ENCODE data around the gene PPM1F.

Gene PPM1F

DNA sequence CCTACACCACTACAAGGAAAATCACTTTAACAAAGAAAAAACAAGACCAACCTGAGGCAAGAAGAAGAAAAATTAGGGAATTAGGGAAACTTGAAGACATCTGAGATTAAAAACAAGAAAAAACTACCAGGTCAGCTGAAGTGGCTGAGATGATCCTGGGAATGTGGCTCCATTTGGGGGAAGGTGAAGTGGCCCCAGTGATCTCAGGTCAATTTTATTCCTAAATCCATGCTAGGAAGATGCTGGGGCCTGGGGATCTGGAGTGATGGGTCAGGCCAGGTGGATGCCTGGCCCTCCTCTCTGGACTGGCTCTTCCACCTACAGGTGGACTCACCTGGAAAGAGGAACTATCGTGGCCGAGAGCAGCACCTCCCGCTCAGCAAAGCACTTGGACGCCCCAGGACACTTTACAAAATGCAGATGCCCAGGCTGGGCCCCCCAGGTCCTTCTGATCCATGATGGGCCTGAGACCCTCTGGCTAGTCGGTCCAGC lies 23.3 kb upstream of the PPM1F start:
- no peak for DNase-seq

DNA sequence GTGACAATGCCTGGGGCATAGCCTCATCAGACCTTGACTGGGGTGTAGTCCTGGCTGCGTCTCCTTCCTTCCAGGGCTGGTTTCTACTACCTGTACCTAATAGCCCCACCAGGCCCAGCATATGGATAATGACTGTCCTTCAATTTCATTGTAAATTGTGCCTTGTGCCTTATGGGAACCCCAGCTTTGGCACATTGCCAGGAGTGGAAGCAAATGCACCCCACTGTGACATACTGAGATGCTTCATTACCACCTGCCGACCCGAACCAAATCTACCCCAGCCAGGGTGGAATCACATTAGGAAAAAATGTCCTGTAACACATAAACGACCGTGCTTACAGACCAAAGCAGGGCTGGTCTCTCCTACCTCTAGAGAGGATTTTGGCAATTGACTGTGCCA lies 22.6 kb upstream of the PPM1F start:
- DNase-seq = no peak

DNA sequence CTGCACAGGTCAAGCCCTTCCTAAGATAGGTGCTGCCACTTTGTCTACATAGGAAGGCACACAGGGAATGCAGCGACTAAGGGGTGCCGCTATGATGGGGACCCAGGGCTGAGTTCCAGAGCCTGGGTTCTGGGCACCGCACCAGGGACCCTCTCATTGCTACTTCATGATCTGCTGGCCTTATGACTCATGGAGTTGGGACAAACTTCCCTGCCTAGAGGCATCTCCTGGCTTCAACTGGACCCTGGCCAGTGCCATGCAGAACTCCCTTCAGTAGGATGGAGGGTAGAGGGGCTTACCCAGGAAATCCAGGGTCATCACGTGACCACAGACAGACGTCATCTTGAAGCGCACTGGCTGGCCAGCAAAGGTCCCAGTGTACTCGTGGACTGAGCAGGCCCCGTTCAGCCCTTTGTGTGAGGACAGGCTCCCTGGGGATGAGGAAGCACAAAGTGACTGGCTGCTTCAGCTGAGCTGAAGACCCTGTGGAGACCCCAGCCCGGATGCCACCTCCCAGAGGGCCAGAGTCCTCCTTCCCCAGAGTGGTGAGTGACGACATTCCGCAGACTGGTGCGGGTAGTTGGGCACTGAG lies 21.5 kb upstream of the PPM1F start:
- DNase-seq = no peak

DNA sequence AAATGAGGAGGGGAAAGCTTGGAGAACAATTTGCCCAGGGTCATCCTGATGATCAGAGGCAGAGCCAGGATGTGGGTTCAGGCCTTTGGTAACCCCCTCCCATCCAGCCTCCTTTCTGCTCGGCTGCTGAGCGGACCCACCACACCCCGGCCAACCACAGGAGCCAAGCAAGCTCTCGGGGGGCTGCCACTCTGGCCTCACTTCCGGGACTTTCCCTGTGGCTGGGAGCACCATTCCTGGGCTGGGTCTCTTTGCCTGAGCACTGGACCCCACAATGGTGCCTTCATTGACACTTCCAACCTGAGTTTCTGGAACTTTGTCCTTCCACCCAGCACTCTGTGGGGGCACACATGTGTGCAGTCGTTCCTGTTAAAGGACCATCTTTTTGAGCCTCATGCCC lies 20.2 kb upstream of the PPM1F start:
- no peak for DNase-seq

DNA sequence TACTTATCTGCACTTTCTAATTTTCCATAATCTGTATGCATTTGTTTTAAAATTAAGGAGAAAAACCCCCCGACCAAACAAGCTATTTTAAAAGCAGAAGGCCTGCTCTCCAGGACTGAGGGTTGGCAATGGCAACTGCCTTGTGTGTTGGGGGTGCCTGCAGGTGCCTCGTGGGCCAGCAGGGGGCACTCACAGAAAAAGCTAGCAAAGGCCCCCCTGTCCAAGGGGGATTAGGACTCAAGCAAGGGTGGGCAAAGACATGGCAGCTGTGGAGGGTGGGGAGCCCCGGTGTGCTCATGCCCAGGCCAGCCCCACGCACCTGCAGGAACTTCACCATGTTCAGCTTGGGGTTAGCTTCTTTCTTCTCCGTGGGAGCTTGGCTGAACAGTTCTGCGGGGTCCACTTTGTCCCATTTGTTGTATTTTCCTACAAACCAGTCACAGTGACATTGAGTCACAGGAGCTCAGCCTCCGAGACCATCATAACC lies 19.7 kb upstream of the PPM1F start:
- peak; percentile 43 for DNase-seq

DNA sequence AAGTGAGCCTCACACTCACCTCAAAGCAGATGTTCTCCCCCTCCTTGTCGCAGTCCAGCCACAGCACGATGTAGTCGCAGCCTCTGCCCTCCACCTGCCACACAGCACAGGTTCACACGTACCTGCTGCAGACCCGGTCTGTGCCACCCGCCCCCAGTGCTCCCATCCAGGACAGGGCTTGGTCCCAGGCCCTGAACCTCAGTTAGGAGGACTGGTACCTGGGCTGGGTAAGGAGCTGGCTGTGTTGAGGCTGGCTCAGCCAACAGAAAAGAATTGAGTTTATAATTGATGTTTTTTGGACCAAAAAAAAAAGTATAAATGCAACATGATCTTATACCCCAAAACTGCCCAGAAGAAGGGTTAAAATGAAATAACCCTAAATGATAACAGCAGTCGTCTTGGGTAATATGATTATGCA lies 19.2 kb upstream of the PPM1F start:
- no peak for DNase-seq

DNA sequence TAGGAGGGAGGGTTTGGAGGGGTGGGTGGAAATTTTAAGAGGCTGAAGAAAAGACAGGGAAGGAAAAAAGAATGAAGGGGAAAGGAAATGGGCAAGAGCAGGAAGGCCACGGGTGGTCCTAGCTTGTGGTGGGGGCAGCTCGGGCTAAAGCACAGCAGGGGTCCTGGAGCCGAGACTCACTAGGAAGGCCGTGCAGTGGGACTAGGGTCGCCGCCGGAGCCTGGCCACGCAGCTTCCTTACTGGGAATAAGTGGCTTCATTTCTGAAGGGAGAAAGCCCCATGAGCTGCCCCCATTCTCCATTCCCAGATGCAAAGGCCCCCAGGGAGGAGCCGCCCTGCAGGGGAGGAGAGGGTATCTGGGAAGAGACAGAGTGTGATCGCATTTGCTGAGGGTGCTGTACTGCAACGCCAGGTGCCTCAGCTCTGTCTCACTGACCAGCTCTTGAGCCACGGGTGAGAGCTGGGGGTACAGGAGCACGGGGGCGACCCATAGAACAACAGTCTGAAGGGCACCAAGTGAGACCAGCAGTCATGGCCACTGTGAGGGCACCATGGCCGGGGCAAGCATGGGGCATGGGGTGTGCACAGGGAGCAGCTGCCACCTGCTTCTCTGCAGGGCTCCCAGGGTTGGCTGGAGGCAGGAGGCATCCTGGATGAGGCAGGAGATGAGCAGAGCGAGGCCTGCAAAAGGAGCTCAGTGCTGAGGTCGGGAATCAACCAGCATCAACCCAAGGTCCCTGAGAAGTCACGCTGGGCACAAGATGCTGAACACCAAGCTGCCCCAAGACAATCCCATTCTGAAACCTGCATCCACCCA lies 18.4 kb upstream of the PPM1F start:
- DNase-seq = no peak

DNA sequence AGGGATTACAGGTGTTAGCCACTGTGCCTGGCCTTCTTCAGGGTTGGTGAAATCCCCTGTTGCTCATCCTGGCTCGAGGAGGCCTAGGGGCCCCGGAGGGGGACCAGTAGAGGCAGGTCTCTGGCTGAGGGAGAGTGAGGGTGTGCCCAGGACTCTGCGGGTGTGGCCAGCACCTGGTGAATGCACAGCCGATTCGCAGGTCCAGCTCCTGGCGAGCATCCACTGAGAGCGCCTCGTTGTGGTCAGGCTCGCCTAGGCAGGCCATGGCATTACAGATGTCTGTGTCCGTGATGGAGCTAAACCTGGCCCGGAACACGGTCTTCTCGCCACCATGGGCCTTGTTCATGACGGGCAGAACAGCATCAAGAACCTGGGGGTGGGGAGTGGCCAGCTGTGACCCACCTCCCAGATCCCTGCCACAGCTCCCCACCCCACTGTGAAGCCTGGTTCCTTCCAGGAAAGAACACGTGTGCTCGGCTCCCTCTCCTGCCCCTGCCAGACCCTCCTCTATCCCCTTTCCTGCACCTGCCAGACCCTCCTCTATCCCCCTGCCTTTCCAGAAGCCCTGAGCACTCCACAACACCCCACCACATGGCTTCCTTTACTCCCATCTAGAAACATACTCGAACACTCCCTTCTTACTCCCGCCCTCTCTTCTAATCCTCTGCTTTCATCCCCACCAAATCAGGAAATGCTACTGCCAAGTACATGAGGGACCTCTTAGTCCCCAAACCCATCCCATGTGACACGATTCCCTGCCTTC lies 17.6 kb upstream of the PPM1F start:
- DNase-seq = no peak

DNA sequence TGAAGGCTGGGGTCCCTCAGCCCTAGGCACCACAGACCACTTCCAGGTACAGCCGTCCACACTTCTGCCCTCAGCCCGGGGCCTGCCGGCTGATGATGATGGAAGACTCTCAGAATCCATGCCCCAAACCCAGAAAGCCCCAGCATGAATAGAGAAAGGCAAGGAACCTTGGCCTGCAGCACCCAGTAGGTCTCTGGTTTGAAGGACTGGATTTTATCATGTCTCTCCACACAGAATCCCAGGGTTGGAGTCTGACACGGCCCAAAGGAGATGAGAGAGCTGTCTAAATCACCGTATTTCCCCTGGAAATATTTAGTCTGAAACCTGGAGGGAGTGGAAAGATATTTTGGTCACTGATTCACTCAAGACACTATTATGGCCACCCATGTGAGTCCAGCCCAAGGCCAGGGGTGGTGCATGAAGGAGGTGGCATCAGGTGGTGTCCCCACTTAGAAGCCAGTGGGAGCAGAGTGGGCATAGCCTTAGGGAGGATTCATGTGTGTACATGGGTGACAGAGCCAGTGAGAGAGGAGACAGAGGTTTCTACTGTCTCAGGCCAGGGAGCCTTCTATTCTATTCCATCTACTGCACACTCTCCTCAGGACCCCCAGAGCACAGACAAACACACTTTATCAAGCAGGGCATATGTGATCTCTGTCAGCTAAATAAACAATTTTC lies 15.9 kb upstream of the PPM1F start:
- no peak for DNase-seq

DNA sequence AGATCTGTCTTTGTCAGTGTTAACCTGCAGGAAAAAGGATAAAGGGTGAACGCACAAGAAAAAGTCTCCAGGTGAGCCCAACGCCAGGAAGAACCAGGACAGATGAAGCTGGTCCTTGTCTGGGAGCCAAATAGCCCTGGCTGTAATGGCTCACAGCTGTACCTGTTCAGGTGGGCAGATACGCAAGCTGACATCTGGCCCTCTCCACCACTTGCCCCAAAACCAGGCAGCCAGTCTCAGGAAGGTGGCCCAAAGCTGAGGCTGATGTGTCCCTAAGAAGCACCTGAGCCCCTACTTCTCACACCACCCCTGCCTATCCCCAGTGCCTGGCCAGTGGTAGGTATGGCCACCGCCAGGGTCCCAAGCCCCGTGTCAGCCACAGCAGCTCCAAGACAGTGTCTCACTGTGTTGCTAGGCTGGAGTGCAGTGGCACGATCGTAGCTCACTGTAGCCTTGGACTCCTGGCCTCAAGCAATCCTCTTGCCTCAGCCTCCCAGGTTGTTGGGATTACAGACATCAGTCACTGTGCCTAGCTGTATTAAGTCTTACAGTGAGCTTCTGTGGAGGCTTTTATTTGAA lies 15.1 kb upstream of the PPM1F start:
- DNase-seq = no peak

DNA sequence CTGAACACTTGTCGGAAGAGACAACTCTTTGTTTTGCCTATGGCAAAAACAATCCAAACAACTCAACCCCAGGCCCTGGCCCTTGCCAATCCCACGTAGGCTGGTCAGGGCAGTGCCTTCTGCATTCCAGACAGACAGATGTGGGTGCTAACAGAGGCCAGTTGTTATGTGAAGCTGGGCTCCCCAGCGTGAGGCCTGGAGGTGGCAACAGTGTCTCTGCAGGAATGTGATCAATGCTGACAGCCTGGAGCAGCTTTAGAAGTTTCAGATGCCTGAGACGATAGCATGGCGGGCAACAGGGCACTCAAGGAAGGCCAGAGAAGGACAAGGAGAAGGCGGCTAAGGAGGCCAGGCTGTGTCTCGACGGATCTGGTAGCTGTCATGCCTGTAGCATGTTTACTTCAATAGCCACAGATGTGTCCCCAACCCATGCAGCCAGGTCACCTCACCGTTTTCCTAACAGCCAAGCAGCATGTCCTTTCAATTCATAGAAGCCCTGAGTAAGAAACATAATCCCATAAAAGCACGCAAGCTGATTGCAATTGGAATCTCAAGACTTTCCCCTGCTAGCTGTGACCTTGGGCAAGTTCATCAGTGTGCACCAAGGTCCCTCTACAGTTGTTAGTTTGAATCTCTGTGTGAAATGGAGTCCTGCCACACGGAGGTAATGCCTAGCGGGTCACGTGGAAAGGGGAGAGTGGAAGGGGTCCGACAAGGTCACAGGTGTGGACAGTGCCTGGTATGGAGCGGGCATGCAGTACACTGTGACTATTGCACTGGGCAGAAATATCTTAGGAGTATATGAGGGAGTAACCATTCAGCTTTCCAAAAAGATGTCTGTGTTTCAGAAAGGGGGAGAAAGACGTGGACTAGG lies 14.2 kb upstream of the PPM1F start:
- DNase-seq = no peak

DNA sequence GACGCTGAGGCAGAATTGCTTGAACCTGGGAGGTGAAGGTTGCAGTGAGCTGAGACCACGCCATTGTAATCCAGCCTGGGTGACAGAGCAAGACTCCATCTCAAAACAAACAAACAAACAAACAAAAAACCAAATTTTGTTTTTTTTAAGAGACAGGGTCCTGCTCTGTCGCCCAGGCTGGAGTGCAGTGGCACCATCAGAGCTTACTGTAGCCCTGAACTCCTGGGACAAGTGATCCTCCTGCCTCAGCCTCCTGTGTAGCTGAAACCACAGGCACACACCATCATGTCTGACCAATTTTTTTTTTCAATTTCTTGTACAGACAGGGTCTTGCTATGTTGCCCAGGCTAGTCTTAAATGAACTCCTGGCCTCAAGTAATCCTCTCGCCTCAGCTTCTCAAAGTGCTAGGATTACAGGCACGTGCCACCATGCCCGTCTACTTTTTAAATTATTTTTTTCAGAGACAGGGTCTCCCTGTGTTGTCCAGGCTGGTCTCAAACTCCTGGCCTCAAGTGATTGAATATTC lies 13.2 kb upstream of the PPM1F start:
- no peak for DNase-seq

DNA sequence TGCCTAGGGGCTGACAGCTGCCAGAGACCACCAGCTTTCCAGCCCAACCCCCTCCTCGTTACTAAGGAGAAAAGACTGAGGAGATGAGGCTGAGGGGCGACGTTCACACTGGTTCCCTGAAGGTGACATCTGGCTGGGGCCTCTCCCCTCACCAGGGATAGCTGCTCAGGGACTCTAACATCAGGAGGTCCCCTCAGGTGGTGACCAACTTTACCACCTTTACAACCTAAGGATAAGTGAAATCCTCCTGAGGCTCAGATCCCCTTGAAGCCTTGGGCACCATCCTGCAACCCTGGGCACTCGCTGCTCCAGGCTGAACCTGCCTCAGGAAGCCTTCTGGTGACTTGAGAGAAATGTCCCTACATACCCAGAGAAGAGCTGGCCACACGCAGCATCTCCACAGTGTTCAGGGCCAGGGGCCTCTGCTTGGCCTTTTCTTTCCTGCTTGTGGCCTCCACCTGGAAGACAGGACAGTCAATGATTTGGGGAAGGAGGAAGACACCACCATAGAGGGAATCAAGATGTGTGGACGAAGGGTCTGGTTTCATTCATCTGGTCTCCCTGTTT lies 12.4 kb upstream of the PPM1F start:
- no peak for DNase-seq

DNA sequence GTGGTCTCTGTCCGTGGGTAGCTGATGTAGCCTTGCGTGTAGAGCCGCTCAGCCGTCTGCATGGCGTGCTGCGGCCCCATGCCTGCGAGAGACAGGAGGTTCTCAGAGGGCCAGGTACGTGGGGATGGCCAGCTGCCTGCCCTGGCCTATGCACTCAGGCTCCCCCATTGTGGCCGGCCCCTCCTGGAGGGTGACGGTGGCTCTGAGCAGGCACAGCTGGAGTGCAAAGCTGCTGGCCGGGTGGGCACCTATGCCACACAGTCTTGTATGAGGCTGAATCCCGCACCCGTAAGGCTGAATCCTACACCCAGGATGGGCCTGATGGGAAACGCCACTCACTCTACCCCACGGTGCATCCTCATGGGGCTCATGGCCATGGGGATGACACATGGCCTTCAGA lies 11.6 kb upstream of the PPM1F start:
- DNase-seq = no peak

DNA sequence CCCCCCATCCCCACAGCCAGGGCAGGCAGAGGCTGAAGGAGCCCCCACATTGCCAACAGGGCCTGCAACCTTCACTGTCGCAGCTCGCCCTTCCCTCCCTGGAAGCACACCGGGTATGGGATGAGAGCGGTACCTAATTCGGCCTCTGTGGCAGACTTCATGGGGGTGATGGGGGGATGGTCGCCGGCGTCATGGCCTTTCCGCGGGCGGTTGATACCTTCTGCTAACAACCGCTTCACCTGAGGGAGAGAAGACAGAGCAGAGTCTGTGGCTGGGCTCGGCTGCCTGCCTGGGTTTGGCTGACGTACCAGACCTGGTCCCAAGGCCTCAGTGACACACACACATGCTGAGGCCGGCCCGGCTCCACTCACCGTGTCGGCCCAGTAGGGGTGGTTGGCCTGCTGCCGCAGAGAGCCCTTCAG lies 11.2 kb upstream of the PPM1F start:
- no peak for DNase-seq

DNA sequence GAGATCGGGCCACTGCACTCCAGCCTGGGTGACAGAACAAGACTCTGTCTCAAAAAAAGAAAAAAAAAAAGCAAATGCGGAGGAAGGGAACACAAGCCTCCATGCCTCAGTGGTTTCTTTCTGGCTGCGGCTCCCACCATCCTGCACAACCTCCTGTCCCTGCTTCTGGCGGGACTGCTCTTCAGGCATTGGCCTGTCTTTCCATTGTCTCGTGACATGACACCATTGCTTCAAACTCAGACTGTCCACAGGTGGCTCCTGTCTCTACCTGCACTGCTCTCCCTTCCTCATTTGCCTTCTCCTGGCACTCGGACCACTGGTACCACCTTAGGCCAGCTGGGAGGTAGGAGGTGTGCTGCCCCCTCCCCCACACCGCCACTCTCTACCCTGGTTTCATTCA lies 10.6 kb upstream of the PPM1F start:
- DNase-seq = no peak

DNA sequence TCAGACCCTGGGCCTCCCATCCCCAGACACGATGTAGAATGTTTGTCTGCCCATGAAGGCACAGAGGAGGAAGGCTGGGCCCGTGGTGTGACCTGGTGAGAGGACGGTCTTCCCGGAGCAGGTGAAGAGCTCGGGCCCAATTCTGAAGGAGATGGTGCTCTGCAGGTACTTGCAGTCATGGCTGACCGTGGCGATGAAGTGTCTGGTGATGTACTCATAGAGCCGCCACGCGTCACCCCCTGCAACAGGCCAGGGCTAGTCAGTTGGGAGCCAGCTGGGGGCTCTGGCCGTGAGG lies 10.0 kb upstream of the PPM1F start:
- DNase-seq = no peak

DNA sequence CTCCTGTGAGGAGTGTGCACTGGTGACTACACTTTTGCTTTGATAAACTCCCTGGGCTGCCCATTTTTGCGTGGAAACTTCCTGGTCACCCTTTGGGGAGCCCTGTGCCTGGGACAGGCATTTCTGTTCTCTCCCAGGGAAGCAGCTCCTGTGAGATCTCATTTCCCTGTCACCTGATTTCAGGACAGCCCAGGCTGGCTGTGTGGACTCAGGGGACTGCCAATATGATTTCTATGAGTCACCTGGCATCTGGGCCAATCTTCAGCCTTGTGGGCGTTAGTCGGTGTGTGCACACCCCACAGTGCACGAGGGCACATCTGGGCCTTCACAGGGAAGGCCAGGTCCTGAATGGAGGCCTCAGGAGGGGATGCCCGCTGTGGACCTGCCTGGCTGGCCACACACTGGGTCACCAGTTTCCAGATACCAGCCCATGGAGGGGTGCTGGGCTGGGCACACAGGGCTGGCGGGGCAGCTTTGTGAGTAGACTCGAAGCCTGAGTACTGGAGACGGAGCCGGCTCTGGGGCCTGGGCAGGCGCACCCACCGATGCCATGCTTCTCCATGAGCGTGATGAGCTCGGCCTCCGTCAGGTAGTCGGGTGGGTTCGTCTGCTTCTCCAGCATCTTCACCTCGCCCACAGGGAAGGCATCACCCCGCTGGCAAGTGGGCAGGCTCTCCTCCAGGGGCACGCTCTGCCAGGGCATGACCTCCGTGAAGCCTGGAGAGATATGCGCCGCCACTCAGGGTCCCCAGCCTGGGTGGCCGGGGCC lies 9.4 kb upstream of the PPM1F start:
- DNase-seq = no peak

DNA sequence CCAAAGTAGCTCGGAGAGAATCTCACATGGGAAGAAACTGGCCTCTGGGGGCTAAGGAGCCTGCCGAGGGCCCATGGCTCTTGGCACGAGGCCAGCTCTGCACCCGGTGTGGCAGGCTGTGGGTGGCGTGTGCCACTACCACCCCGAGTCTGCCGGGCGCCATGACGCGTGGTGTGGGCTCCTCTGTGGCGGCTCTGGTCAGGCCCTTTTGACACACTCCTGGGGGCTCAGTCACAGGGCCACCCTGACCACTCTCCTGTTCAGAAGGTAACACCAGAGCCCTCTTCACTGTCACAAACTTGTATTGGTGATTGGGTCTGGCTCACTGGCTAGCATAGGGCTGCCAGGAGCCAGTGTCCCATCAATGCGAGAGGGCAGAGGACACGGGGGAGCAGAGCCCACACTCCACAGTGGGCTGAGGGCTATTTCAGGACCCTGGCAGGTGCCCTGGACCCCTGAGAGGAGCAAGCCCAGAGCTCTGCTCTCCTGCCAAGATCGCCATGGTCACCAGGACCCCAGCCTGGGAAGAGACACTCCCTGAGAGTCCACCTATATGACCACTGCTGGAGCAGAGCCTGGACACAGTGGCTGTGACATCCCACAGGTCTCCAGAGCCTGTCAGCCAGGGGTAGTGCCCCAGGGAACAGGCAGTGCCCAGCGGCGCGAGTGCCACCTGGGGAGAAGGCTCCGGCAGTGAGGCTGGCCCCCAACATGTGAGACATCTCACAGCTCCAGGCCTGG lies 8.6 kb upstream of the PPM1F start:
- DNase-seq = no peak
